ENCODE data around the gene EMILIN2.

The EMILIN2 gene

GRCh38 chr18:2956056-2956455 lies 109.2 kb downstream of the EMILIN2 start:
- TF ChIP-seq CTCF (IDR thresholded peaks at IDR 0.05), result no peak
- H3K27ac ChIP-seq, result peak overlapping the region in 1 of 2 donors; percentile 35
- intact Hi-C loops (cut with DNase I; ENCODE audit: low total_unique reads), result no loop called here
- no peak for DNase-seq
- H3K9me3 ChIP-seq, result no peaks in the 10 kb centered on the region
- peaks cover 0 to 54% (median 32%) of the 10 kb centered on the region in 4 donors for H3K4me1 ChIP-seq
- H3K36me3 ChIP-seq, result peaks cover 29 to 43% (median 33%) of the 10 kb centered on the region in 3 donors
- no peak overlapping the region for H3K4me3 ChIP-seq
- no peaks in the 10 kb centered on the region for H3K27me3 ChIP-seq

- H3K9me3 ChIP-seq, result no peaks in the 10 kb centered on the region
- no peaks in the 10 kb centered on the region for H3K27me3 ChIP-seq
- H3K4me1 ChIP-seq, result peaks cover 0 to 81% (median 43%) of the 10 kb centered on the region in 4 donors
- H3K36me3 ChIP-seq, result peaks cover 8 to 18% (median 11%) of the 10 kb centered on the region in 3 donors
- intact Hi-C loops (cut with DNase I; ENCODE audit: low total_unique reads), result no loop called here
- no peak for TF ChIP-seq CTCF (IDR thresholded peaks at IDR 0.05)
- no peak overlapping the region for H3K4me3 ChIP-seq
- H3K27ac ChIP-seq, result peak overlapping the region; percentile 72 to 74
- DNase-seq, result peak; percentile 69 to 73
Measured at GRCh38 chr18:2958819-2959298, 112.1 kb downstream of the EMILIN2 start.

- H3K27ac ChIP-seq, result peak overlapping the region; percentile 72 to 74
- peaks cover 4 to 13% (median 6%) of the 10 kb centered on the region in 3 donors for H3K36me3 ChIP-seq
- no peak for TF ChIP-seq CTCF (IDR thresholded peaks at IDR 0.05)
- DNase-seq, result no peak
- no peak overlapping the region for H3K4me3 ChIP-seq
- H3K27me3 ChIP-seq, result no peaks in the 10 kb centered on the region
- no peaks in the 10 kb centered on the region for H3K9me3 ChIP-seq
- H3K4me1 ChIP-seq, result peaks cover 0 to 85% (median 43%) of the 10 kb centered on the region in 4 donors
- intact Hi-C loops (cut with DNase I; ENCODE audit: low total_unique reads), result no loop called here
Measured at GRCh38 chr18:2959341-2959740, 112.5 kb downstream of the EMILIN2 start.

- Histone ChIP-seq H3K4me3 (no peak overlapping the region), H3K36me3 (no peaks in the 10 kb centered on the region), H3K9me3 (no peaks in the 10 kb centered on the region), H3K27me3 (no peaks in the 10 kb centered on the region), H3K4me1 (peaks cover 0 to 86% (median 43%) of the 10 kb centered on the region in 4 donors), H3K27ac (peak overlapping the region; percentile 72 to 74)
- no peak for TF ChIP-seq CTCF (IDR thresholded peaks at IDR 0.05)
- intact Hi-C loops (cut with DNase I; ENCODE audit: low total_unique reads), result no loop called here
- no peak for DNase-seq
Measured at GRCh38 chr18:2960983-2961696, 114.3 kb downstream of the EMILIN2 start.

GRCh38 chr18:2961821-2962220 lies 115.0 kb downstream of the EMILIN2 start:
- intact Hi-C loops (cut with DNase I; ENCODE audit: low total_unique reads), result no loop called here
- TF ChIP-seq CTCF (IDR thresholded peaks at IDR 0.05), result no peak
- DNase-seq, result peak in 1 of 2 donors; percentile 52
- Histone ChIP-seq H3K4me1 (peaks cover 0 to 80% (median 41%) of the 10 kb centered on the region in 4 donors), H3K27me3 (no peaks in the 10 kb centered on the region), H3K9me3 (no peaks in the 10 kb centered on the region), H3K36me3 (no peaks in the 10 kb centered on the region), H3K27ac (peak overlapping the region; percentile 72 to 74), H3K4me3 (no peak overlapping the region)
